Adipose tissue (tissue), 3 donors: Measurements from ENCODE around the gene BARX1. TPM values are rescaled to one million over a fixed set of nuclear protein-coding genes. Genes with fewer than 3 reads are reported as not detected.

ENCODE experiments used
- H3K27ac ChIP-seq: one replicate; pipeline ENCODE4 v1.5.1; 2013; ENCODE audit warnings: low read depth, low read length
- WGBS, 3 donors: extraction: QIAGEN DNeasy Blood & Tissue Kit; methylation state at CpG; one replicate each; pipeline ENCODE4 v1.1.7; 2013; 5-methylcytosine and 5-hydroxymethylcytosine counted together
- polyA plus RNA-seq, 3 donors: library from polyadenylated mRNA; stranded (reverse); fragments of 200-250 nt; gene quantifications; one replicate each; pipeline ENCODE4 v1.2.3, GENCODE V29; 2013
- donor health status: healthy with polysubstance abuse.
- donor health status: Bipolar disorder and iron deficiency.
- donor health status: healthy.

The BARX1 gene
- polyA plus RNA-seq, 3 donors: 0.51 to 40.7 (median 6.8) TPM

- 4 to 5% (median 4%) methylated on average over 66 to 67 of the region's 67 CpGs for WGBS, 3 donors
- H3K27ac ChIP-seq: no peak overlapping the region
Measured at GRCh38 chr9:93954434-93955061, 607 bp downstream of the BARX1 start.

- 28 to 37% (median 32%) methylated on average over 49 of the region's 49 CpGs for WGBS, 3 donors
- no peak overlapping the region for H3K27ac ChIP-seq
Measured at GRCh38 chr9:93953496-93954433, 1.4 kb downstream of the BARX1 start.

- no peak overlapping the region for H3K27ac ChIP-seq
Measured at GRCh38 chr9:93952784-93953495, 2.2 kb downstream of the BARX1 start.

GRCh38 chr9:93952119-93952783, 2.9 kb downstream of the BARX1 start:
- WGBS, 3 donors: 10 to 41% (median 16%) methylated on average over 34 to 39 of the region's 39 CpGs
- H3K27ac ChIP-seq: no peak overlapping the region

More at GRCh38 chr9:93952784-93953495, 2.2 kb downstream of the BARX1 start:
- WGBS, 3 donors: 3 to 27% (median 19%) methylated on average over 53 to 55 of the region's 55 CpGs

GRCh38 chr9:93951655-93952118, 3.5 kb downstream of the BARX1 start:
- 9 to 33% (median 13%) methylated on average over 37 to 39 of the region's 39 CpGs for WGBS, 3 donors
- H3K27ac ChIP-seq: no peak overlapping the region

GRCh38 chr9:93950619-93951601, 4.2 kb downstream of the BARX1 start:
- WGBS, 3 donors: 4 to 34% (median 11%) methylated on average over 47 of the region's 47 CpGs
- H3K27ac ChIP-seq: no peak overlapping the region

GRCh38 chr9:93949694-93950449, 5.3 kb downstream of the BARX1 start:
- H3K27ac ChIP-seq: no peak overlapping the region
- WGBS, 3 donors: 18 to 34% (median 21%) methylated on average over 13 to 16 of the region's 16 CpGs

GRCh38 chr9:93949073-93949693, 6.0 kb downstream of the BARX1 start:
- no peak overlapping the region for H3K27ac ChIP-seq

GRCh38 chr9:93948441-93949072, 6.6 kb downstream of the BARX1 start:
- WGBS, 3 donors: 2 to 15% (median 10%) methylated on average over 39 to 40 of the region's 40 CpGs
- no peak overlapping the region for H3K27ac ChIP-seq

More at GRCh38 chr9:93949073-93949693, 6.0 kb downstream of the BARX1 start:
- 11 to 36% (median 15%) methylated on average over 32 of the region's 32 CpGs for WGBS, 3 donors

- WGBS, 3 donors: 14 to 47% (median 21%) methylated on average over 13 of the region's 13 CpGs
Measured at GRCh38 chr9:93947409-93948070, 7.6 kb downstream of the BARX1 start.

GRCh38 chr9:93946338-93946712, 8.8 kb downstream of the BARX1 start:
- 6 to 34% (median 10%) methylated on average over 5 of the region's 5 CpGs for WGBS, 3 donors
- no peak overlapping the region for H3K27ac ChIP-seq

More at GRCh38 chr9:93947409-93948070, 7.6 kb downstream of the BARX1 start:
- H3K27ac ChIP-seq: no peak overlapping the region

- no peak overlapping the region for H3K27ac ChIP-seq
- 2 to 5% (median 4%) methylated on average over 46 to 50 of the region's 50 CpGs for WGBS, 3 donors
Measured at GRCh38 chr9:93945400-93946337, 9.5 kb downstream of the BARX1 start.

- WGBS, 3 donors: 60 to 76% (median 75%) methylated on average over 4 of the region's 4 CpGs
- H3K27ac ChIP-seq: no peak overlapping the region
Measured at GRCh38 chr9:93944011-93944410, 11.1 kb downstream of the BARX1 start.

- H3K27ac ChIP-seq: no peak overlapping the region
- 56 to 65% (median 61%) methylated on average over 7 of the region's 7 CpGs for WGBS, 3 donors
Measured at GRCh38 chr9:93942161-93942560, 13.0 kb downstream of the BARX1 start.
